Melanocyte of skin (primary cell): ENCODE results near the gene HBA2. TPM values are rescaled to one million over a fixed set of nuclear protein-coding genes. Genes with fewer than 3 reads are reported as not detected.

Experiments used
- small RNA-seq, 2 donors: library from RNA; depleted of rRNA; stranded (forward); fragments of <200 nt; gene quantifications; one replicate each; pipeline ENCODE3, GENCODE V24; 2012
- total RNA-seq, 2 donors: library from RNA; depleted of rRNA; stranded (reverse); fragments of >200 nt; gene quantifications; 2 replicates each; pipeline ENCODE4 v1.2.3, GENCODE V29; 2012

HBA2 gene
- not detected for total RNA-seq

GRCh38 chr16:172374-172941 lies at the start of gene HBA2:
Gene HBA2, plus strand, starts transcription at chr16:172876. Its CDS starts 37 bp downstream, at chr16:172913.

GRCh38 chr16:152141-153128 lies 20.2 kb upstream of the HBA2 start, which contains the start of gene HBZ:
Gene HBZ, plus strand, starts transcription at chr16:152644. Its CDS starts 266 bp downstream, at chr16:152910.

GRCh38 chr16:165539-166374 lies 6.9 kb upstream of the HBA2 start, which contains the start of gene HBM:
Gene HBM, plus strand, starts transcription at chr16:165978. Its CDS starts 20 bp downstream, at chr16:165998.

DNA sequence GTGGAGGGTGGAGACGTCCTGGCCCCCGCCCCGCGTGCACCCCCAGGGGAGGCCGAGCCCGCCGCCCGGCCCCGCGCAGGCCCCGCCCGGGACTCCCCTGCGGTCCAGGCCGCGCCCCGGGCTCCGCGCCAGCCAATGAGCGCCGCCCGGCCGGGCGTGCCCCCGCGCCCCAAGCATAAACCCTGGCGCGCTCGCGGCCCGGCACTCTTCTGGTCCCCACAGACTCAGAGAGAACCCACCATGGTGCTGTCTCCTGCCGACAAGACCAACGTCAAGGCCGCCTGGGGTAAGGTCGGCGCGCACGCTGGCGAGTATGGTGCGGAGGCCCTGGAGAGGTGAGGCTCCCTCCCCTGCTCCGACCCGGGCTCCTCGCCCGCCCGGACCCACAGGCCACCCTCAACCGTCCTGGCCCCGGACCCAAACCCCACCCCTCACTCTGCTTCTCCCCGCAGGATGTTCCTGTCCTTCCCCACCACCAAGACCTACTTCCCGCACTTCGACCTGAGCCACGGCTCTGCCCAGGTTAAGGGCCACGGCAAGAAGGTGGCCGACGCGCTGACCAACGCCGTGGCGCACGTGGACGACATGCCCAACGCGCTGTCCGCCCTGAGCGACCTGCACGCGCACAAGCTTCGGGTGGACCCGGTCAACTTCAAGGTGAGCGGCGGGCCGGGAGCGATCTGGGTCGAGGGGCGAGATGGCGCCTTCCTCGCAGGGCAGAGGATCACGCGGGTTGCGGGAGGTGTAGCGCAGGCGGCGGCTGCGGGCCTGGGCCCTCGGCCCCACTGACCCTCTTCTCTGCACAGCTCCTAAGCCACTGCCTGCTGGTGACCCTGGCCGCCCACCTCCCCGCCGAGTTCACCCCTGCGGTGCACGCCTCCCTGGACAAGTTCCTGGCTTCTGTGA lies 4.1 kb downstream of the HBA2 start, which contains the start of gene HBA1:
TSS of gene HBA1 (plus strand) at position 204 of the 906 bp plus-strand sequence. CDS start at position 241, 37 bp downstream.

DNA sequence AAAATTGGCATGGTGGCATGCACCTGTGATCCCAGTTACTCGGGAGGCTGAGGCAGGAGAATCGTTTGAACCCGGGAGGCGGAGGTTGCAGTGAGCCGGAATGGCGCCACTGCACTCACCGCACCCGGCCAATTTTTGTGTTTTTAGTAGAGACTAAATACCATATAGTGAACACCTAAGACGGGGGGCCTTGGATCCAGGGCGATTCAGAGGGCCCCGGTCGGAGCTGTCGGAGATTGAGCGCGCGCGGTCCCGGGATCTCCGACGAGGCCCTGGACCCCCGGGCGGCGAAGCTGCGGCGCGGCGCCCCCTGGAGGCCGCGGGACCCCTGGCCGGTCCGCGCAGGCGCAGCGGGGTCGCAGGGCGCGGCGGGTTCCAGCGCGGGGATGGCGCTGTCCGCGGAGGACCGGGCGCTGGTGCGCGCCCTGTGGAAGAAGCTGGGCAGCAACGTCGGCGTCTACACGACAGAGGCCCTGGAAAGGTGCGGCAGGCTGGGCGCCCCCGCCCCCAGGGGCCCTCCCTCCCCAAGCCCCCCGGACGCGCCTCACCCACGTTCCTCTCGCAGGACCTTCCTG lies 7.5 kb downstream of the HBA2 start, which contains the start of gene HBQ1:
TSS of gene HBQ1 (plus strand) at position 359 of the 575 bp plus-strand sequence. CDS start at position 387, 28 bp downstream.

Small RNAs within 50 kb of the gene (small RNA-seq; reads per million reads assigned to genes)
- gene RF00019 = 0 reads per million in 2 donors

Other genes with a start within 250 kb of the HBA2 start
- gene POLR3K, start 119.3 kb upstream of the HBA2 start, total RNA-seq = 10 to 100 TPM in 1 of 2 donors, 1 to 10 TPM in 1; 3.1 to 13.3 TPM
- gene SNRNP25, start 119.0 kb upstream of the HBA2 start, total RNA-seq = 10 to 100 TPM; 18.2 to 25.3 TPM
- gene RHBDF1, start 100.2 kb upstream of the HBA2 start, total RNA-seq = 10 to 100 TPM; 16.5 to 26.0 TPM
- gene MPG, start 94.7 kb upstream of the HBA2 start, total RNA-seq = 100 to 1,000 TPM in 1 of 2 donors, 10 to 100 TPM in 1; 84.3 to 138 TPM
- 10 to 100 TPM in 1 of 2 donors, 1 to 10 TPM in 1; 7.9 to 13.3 TPM for gene NPRL3, start 34.2 kb upstream of the HBA2 start, total RNA-seq
- gene HBZ, start 20.2 kb upstream of the HBA2 start, total RNA-seq = not detected
- gene HBM, start 6.9 kb upstream of the HBA2 start, total RNA-seq = not detected
- gene HBA1, start 3.8 kb downstream of the HBA2 start, total RNA-seq = not detected
- gene HBQ1, start 7.6 kb downstream of the HBA2 start, total RNA-seq = 1 to 10 TPM; 1.3 to 1.4 TPM
- 10 to 100 TPM; 30.3 to 30.6 TPM for gene LUC7L, start 56.6 kb downstream of the HBA2 start, total RNA-seq
- 100 to 1,000 TPM in 1 of 2 donors, 10 to 100 TPM in 1; 68.9 to 126 TPM for gene FAM234A, start 61.9 kb downstream of the HBA2 start, total RNA-seq
- gene RGS11, start 103.1 kb downstream of the HBA2 start, total RNA-seq = 1 to 10 TPM in 1 of 2 donors, under 1 TPM in 1; 0.33 to 2.1 TPM
- gene ARHGDIG, start 107.7 kb downstream of the HBA2 start, total RNA-seq = not detected
- gene PDIA2, start 110.3 kb downstream of the HBA2 start, total RNA-seq = not detected
- 10 to 100 TPM; 18.9 to 28.6 TPM for gene AXIN1, start 179.8 kb downstream of the HBA2 start, total RNA-seq
- 10 to 100 TPM; 63.0 to 85.9 TPM for gene MRPL28, start 197.7 kb downstream of the HBA2 start, total RNA-seq
- 10 to 100 TPM; 63.3 to 90.9 TPM for gene PGAP6, start 209.1 kb downstream of the HBA2 start, total RNA-seq
- 100 to 1,000 TPM; 128 to 155 TPM for gene NME4, start 224.3 kb downstream of the HBA2 start, total RNA-seq
- 10 to 100 TPM; 15.3 to 22.0 TPM for gene DECR2, start 229.0 kb downstream of the HBA2 start, total RNA-seq